ENCODE data around the gene ASB2.

ASB2 gene

DNA sequence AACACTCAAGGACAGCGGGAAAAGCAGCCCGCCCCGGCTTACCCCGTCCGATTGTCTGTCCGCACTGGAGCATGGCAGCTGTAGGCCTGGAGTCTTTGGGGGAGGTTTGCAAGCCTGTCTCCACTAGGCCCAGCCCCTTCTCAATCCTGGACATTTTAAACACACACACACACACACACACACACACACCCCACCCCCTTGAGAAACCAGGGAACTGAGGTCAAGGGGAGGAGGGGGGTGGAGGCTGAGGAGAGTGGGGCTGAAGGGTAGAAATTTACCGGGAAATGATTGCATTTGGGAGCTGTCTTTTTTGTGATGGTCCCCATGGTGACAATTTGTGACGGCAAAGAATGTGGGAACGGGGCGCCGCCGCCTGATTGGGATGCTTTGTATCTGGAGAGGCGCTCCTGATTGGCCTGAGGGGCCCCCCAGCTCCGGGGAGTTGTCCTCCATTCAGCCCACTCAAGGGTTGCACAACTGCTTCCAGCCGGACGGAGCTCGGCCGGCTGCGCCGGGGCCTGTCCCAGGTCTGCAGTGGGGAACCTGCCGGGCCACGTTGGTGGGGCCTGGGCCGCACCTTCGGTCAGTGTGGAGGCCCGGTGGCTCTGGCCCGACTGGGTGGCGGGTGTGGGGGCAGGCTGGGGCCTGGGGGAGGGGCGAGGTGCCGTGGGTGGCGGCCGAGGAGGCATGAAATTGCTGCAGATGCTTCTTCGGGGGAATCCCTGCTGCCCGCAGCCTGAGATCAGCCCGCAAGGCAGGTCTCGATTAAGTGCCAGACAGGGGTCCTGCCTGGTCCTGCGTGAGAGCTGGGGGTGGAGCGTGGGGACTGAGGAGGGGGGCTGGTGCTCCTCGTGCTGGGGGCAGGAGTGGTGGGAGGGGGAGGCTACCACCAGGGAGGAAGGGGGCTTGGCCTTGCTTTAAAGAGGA, 49.2 kb downstream of the ASB2 start, which contains the start of gene FAM181A:
Gene FAM181A, plus strand, starts transcription at position 472 of the 927 bp plus-strand sequence. CDS start 942 bp downstream, outside the sequence.
- Histone ChIP-seq H4K20me1 (ENCODE audit: insufficient read depth, low read length) (no peaks in the 10 kb centered on the region; the same call in 1 of the 2 replicates), H3K4me2 (ENCODE audit: insufficient read depth, low read length) (no peak within 1 kb of the TSS), H3K27me3 (ENCODE audit: insufficient read depth, low read length, poor library complexity) (no peaks in the 10 kb centered on the region), H3K9ac (ENCODE audit: low read depth, low read length) (no peak within 1 kb of the TSS), H3K9me3 (ENCODE audit: insufficient read depth, low read length, severe bottlenecking) (no peaks in the 10 kb centered on the region), H3K79me2 (ENCODE audit: insufficient read depth, low read length) (no peaks in the 10 kb centered on the region), H3K4me1 (ENCODE audit: insufficient read depth, low read length) (no peaks in the 10 kb centered on the region), H3K36me3 (ENCODE audit: insufficient read depth, low read length) (no peaks in the 10 kb centered on the region), H3K4me3 (ENCODE audit: low read depth in 1 of 2, low read length in 2 of 2) (no peak within 1 kb of the TSS), H2AFZ (ENCODE audit: low read depth, low read length) (no peak within 1 kb of the TSS), H3K27ac (ENCODE audit: low read length) (no peak within 1 kb of the TSS)
- TF ChIP-seq, protein P1, sequence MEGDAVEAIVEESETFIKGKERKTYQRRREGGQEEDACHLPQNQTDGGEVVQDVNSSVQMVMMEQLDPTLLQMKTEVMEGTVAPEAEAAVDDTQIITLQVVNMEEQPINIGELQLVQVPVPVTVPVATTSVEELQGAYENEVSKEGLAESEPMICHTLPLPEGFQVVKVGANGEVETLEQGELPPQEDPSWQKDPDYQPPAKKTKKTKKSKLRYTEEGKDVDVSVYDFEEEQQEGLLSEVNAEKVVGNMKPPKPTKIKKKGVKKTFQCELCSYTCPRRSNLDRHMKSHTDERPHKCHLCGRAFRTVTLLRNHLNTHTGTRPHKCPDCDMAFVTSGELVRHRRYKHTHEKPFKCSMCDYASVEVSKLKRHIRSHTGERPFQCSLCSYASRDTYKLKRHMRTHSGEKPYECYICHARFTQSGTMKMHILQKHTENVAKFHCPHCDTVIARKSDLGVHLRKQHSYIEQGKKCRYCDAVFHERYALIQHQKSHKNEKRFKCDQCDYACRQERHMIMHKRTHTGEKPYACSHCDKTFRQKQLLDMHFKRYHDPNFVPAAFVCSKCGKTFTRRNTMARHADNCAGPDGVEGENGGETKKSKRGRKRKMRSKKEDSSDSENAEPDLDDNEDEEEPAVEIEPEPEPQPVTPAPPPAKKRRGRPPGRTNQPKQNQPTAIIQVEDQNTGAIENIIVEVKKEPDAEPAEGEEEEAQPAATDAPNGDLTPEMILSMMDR (IDR thresholded peaks at IDR 0.05; ENCODE audit: borderline replicate concordance, extremely low read depth, low read length, poor library complexity, severe bottlenecking): no peak
- no peak for TF ChIP-seq EZH2 (IDR thresholded peaks at IDR 0.05; ENCODE audit: borderline replicate concordance, low read depth, low read length, severe bottlenecking)
- ATAC-seq (ENCODE audit: insufficient read depth, low read depth) (no peak), DNase-seq (no peak)

DNA sequence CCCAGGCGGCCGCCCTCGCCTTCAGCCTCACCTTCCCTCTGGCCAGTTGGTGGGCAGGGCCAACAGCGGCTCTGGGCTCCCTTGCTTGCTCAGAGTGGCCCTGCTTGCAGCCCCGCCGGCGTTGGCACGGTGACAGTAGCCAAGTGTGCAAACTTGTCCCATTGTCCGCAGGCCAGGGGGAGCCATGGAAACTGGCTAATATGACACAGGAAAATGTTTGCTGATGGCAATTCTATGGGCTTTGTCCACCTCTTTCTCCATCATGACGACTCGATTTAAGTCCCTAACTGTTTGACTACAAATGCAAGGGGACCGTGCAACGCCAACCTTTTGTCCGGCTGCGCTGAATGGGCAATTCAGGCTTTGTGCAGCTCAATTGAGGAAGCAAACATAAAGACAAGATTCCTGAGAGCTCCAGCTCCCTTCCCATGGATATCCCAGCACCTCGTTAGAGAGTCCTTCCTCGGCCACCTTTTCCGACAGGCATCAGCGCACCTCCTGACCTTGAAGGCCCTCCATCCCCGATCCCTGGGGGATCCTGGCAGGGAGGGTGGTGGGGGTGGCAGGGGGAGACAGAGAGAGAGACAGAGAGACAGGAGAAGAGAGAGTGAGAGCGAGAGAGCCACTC, 50.0 kb downstream of the ASB2 start:
- Histone ChIP-seq H3K9me3 (ENCODE audit: insufficient read depth, low read length, severe bottlenecking) (no peaks in the 10 kb centered on the region), H3K36me3 (ENCODE audit: insufficient read depth, low read length) (no peaks in the 10 kb centered on the region), H3K4me2 (ENCODE audit: insufficient read depth, low read length) (no peak overlapping the region), H2AFZ (ENCODE audit: low read depth, low read length) (no peak overlapping the region), H3K4me3 (ENCODE audit: low read depth in 1 of 2, low read length in 2 of 2) (no peak overlapping the region), H3K9ac (ENCODE audit: low read depth, low read length) (no peak overlapping the region), H3K27me3 (ENCODE audit: insufficient read depth, low read length, poor library complexity) (no peaks in the 10 kb centered on the region), H3K79me2 (ENCODE audit: insufficient read depth, low read length) (no peaks in the 10 kb centered on the region), H3K27ac (ENCODE audit: low read length) (no peak overlapping the region), H4K20me1 (ENCODE audit: insufficient read depth, low read length) (no peaks in the 10 kb centered on the region; the same call in 1 of the 2 replicates), H3K4me1 (ENCODE audit: insufficient read depth, low read length) (no peaks in the 10 kb centered on the region)
- ATAC-seq (ENCODE audit: insufficient read depth, low read depth) (no peak), DNase-seq (no peak)
- TF ChIP-seq, protein P1 (IDR thresholded peaks at IDR 0.05; ENCODE audit: borderline replicate concordance, extremely low read depth, low read length, poor library complexity, severe bottlenecking): no peak
- no peak for TF ChIP-seq EZH2 (IDR thresholded peaks at IDR 0.05; ENCODE audit: borderline replicate concordance, low read depth, low read length, severe bottlenecking)

DNA sequence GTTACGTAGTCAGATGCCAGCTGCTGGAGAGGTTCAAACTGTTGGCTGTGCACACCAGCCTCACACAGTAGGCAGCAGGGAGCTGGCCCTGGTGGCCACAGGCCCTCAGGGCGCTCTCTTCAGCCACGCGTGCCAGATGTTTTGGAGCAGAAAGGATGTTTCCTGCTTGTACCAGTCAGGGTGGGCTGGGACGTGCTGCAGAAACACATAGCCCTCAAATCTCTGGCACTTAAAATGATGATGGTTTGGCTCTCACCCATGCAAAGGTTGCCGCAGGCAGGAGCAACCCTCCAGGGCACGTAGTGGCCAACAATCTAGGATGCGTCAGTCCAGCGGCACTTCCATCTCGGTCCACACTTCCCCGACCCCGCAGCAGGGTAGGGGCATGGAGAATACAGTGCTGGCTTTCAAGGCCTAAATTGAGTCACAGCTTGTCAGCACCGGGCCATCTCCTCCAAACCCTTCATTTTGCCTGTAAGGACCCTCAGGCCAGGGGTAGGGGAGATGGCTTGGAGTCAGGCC, 50.9 kb downstream of the ASB2 start:
- no peaks in the 10 kb centered on the region for H3K4me1 ChIP-seq (ENCODE audit: insufficient read depth, low read length)
- no peak for TF ChIP-seq EZH2 (IDR thresholded peaks at IDR 0.05; ENCODE audit: borderline replicate concordance, low read depth, low read length, severe bottlenecking)
- TF ChIP-seq, protein P1 (IDR thresholded peaks at IDR 0.05; ENCODE audit: borderline replicate concordance, extremely low read depth, low read length, poor library complexity, severe bottlenecking): no peak
- no peak overlapping the region for H2AFZ ChIP-seq (ENCODE audit: low read depth, low read length)

More for the DNA sequence above, 50.9 kb downstream of the ASB2 start:
- H3K9me3 ChIP-seq (ENCODE audit: insufficient read depth, low read length, severe bottlenecking): no peaks in the 10 kb centered on the region
- no peak overlapping the region for H3K27ac ChIP-seq (ENCODE audit: low read length)
- H3K36me3 ChIP-seq (ENCODE audit: insufficient read depth, low read length): no peaks in the 10 kb centered on the region
- H3K79me2 ChIP-seq (ENCODE audit: insufficient read depth, low read length): no peaks in the 10 kb centered on the region
- no peaks in the 10 kb centered on the region for H3K27me3 ChIP-seq (ENCODE audit: insufficient read depth, low read length, poor library complexity)
- no peak for DNase-seq
- no peak for ATAC-seq (ENCODE audit: insufficient read depth, low read depth)
- no peak overlapping the region for H3K4me2 ChIP-seq (ENCODE audit: insufficient read depth, low read length)
- H3K4me3 ChIP-seq (ENCODE audit: low read depth in 1 of 2, low read length in 2 of 2): no peak overlapping the region
- H3K9ac ChIP-seq (ENCODE audit: low read depth, low read length): no peak overlapping the region
- H4K20me1 ChIP-seq (ENCODE audit: insufficient read depth, low read length): no peaks in the 10 kb centered on the region; the same call in 1 of the 2 replicates

Measured in DND-41 (cell line).